Heart left ventricle (tissue), 13 donors: Measurements from ENCODE around the gene GALNT10.

ENCODE experiments used
- CTCF ChIP-seq, 12 donors: fragments of 200-600 bp; sonication (generic) in 4 of 12; IDR thresholded peaks; one replicate each; pipeline versions ENCODE4 v1.5.0 to v1.8.0; 2018 to 2022; ENCODE audit warnings: antibody characterized with exemption in 12 of 12, mild to moderate bottlenecking in 5 of 12
- POLR2A ChIP-seq, 2 donors: fragments of 450-650 bp; IDR thresholded peaks; one replicate each; pipeline ENCODE4 v1.6.1; 2017; ENCODE audit warnings: antibody characterized with exemption in 2 of 2, mild to moderate bottlenecking in 2 of 2, moderate library complexity in 2 of 2
- donor health status: ischemic (EF 13 %, LVEDD 7.1; RV severe dilation, severe dysfunction).
- donor health status: DM: no; HTN: yes; CAD: no.
- donor health status: DM: no; HTN: no; CAD: no.
- donor health status: ischemic (EF 25% LVEDD 6.9; RV normal size, moderate dysfunction).
- donor health status: ischemic (EF 25% LVEDD 5.7; RV mildly dilated, moderate dysfunction).
- donor health status: ischemic (EF 35%, LVEDD 5.7; RV mildly dilated, moderate dysfunction).
- donor health status: nonischemic (EF 11% LVEDD 7.7; RV severe dilation, severe dysfunction).
- donor health status: DM: yes; HTN: yes; CAD: no.
- donor health status: PGD.
- donor health status: ischemic (EF 29% LVEDD 5.4; RV normal size, mild dysfunction).
- donor health status: nonischemic (EF 23%, LVEDD 6.1; RV moderate dilation, normal function).

- no peak for TF ChIP-seq POLR2A (IDR thresholded peaks at IDR 0.05)
- no peak for TF ChIP-seq CTCF (IDR thresholded peaks at IDR 0.05)
Observed at GRCh38 chr5:154376481-154376880, 185.9 kb downstream of the GALNT10 start.
